OCI-LY7 (cell line): ENCODE results near the gene TTC22. TPM values are rescaled to one million over a fixed set of nuclear protein-coding genes. Genes with fewer than 3 reads are reported as not detected.

Experiments used
- BruUV-seq: library from RNA; stranded (reverse); fragments of 400-500 nt; replicated peaks from 2 replicates; lab custom pipeline; 2021; lab: Mats Ljungman, UMichigan
- CTCF ChIA-PET: fragments of 300-600 bp; sonication (Branson Sonifier 250); formaldehyde crosslinking; loops from one replicate; lab custom pipeline; 2022; ENCODE audit warnings: antibody characterized with exemption; ENCODE audit not compliant: unreplicated experiment; lab: Charles Lee
- POLR2A ChIA-PET: fragments of 300-600 bp; sonication (Branson Sonifier 250); formaldehyde crosslinking; loops from one replicate; lab custom pipeline; 2022; ENCODE audit warnings: antibody characterized with exemption; lab: Charles Lee
- DNase-seq: peaks from one replicate; pipeline ENCODE4 v3.0.0-alpha.2; 2015; ENCODE audit warnings: low spot score
- H2AFZ ChIP-seq: fragments of 200-600 bp; sonication (generic), shearing (Covaris generic); 2 replicates; pipeline ENCODE4 v1.6.1; 2014; ENCODE audit warnings: mild to moderate bottlenecking, antibody characterized with exemption, low read length, moderate library complexity
- H3K27ac ChIP-seq: fragments of 200-600 bp; sonication (generic); 2 replicates; pipeline ENCODE4 v1.5.1; 2014; ENCODE audit warnings: mixed run types, low read depth, mild to moderate bottlenecking, moderate library complexity, low read length, inconsistent platforms; ENCODE audit not compliant: poor library complexity, severe bottlenecking
- H3K36me3 ChIP-seq: fragments of 200-600 bp; sonication (generic); 2 replicates; pipeline ENCODE4 v1.6.1; 2014; ENCODE audit warnings: mild to moderate bottlenecking, antibody characterized with exemption, low read length, moderate library complexity, mixed read lengths; ENCODE audit not compliant: insufficient read depth
- H3K4me1 ChIP-seq: fragments of 200-600 bp; sonication (generic); 2 replicates; pipeline ENCODE4 v1.5.1; 2014; ENCODE audit warnings: mild to moderate bottlenecking, low read length; ENCODE audit not compliant: insufficient read depth, poor library complexity, severe bottlenecking
- H3K4me2 ChIP-seq: fragments of 200-600 bp; sonication (generic); 2 replicates; pipeline ENCODE4 v1.6.1; 2014; ENCODE audit warnings: mild to moderate bottlenecking, low read length
- H3K4me3 ChIP-seq: fragments of 200-600 bp; sonication (generic); 2 replicates; pipeline ENCODE4 v1.5.1; 2014; ENCODE audit warnings: mild to moderate bottlenecking, low read depth, low read length; ENCODE audit not compliant: poor library complexity, severe bottlenecking
- H3K79me2 ChIP-seq: fragments of 200-600 bp; sonication (generic); 2 replicates; pipeline ENCODE4 v1.6.1; 2016; ENCODE audit warnings: low read depth, mild to moderate bottlenecking, low read length, moderate library complexity, mixed read lengths; ENCODE audit not compliant: insufficient read depth
- H3K9me2 ChIP-seq: fragments of 200-600 bp; sonication (generic); 2 replicates; pipeline ENCODE4 v1.6.1; 2016; ENCODE audit warnings: mild to moderate bottlenecking, low read length, mixed read lengths; ENCODE audit not compliant: insufficient read depth
- H3K9me3 ChIP-seq: fragments of 200-600 bp; sonication (generic); 2 replicates; pipeline ENCODE4 v1.6.1; 2014; ENCODE audit warnings: mild to moderate bottlenecking, mixed run types, low read length, mixed read lengths
- H4K20me1 ChIP-seq: fragments of 200-600 bp; sonication (generic); 2 replicates; pipeline ENCODE4 v1.6.1; 2014; ENCODE audit warnings: mild to moderate bottlenecking, antibody characterized with exemption, low read length, moderate library complexity, mixed read lengths; ENCODE audit not compliant: insufficient read depth
- CTCF ChIP-seq: fragments of 200-600 bp; sonication (generic); conservative IDR thresholded peaks from 2 replicates; pipeline ENCODE4 v1.5.1; 2014; ENCODE audit warnings: mild to moderate bottlenecking, antibody characterized with exemption, low read length, moderate library complexity, mixed read lengths
- EZH2phosphoT487 ChIP-seq: fragments of 200-600 bp; sonication (generic); IDR thresholded peaks from 2 replicates; pipeline ENCODE4 v1.6.1; 2018; ENCODE audit warnings: low read depth, borderline replicate concordance, mild to moderate bottlenecking, mixed run types, antibody characterized with exemption, low read length, moderate library complexity, mixed read lengths
- intact Hi-C: fragments of 100-400 bp; cut with micrococcal nuclease; formaldehyde crosslinking; loops from one replicate; pipeline ENCODE4 v1.10.0; 2022; ENCODE audit not compliant: unreplicated experiment
- total RNA-seq, 2 experiments: library from RNA; depleted of rRNA in 1 of 2; stranded (reverse); fragments of >200 nt in 1 of 2; shearing (Covaris generic) in 1 of 2; gene quantifications; 2 replicates each; pipeline ENCODE4 v1.2.3, GENCODE V29; 2014 to 2022

TTC22 gene
- total RNA-seq, 2 experiments from 2014 or later = not detected

- BruUV-seq = no TSS peak
- intact Hi-C loops = no loop called here
These were observed 2.9 kb downstream of the TTC22 start for GRCh38 chr1:54798206-54798605.

GRCh38 chr1:54796902-54797301 lies 4.2 kb downstream of the TTC22 start:
- Histone ChIP-seq H3K9me3 (0 out of 2 replicates have a peak, but pooled peaks cover 3% of the 10 kb centered on the region), H3K9me2 (no peaks in the 10 kb centered on the region), H4K20me1 (no peaks in the 10 kb centered on the region), H3K79me2 (no peaks in the 10 kb centered on the region), H3K36me3 (no peaks in the 10 kb centered on the region), H3K4me1 (no peaks in the 10 kb centered on the region), H3K27ac (no peak overlapping the region), H3K4me2 (no peak overlapping the region), H3K4me3 (no peak overlapping the region), H2AFZ (no peak overlapping the region)
- no TSS peak for BruUV-seq
- intact Hi-C loops = no loop called here
- DNase-seq = no peak
- CTCF ChIA-PET = no interaction called here
- POLR2A ChIA-PET = no interaction called here
- TF ChIP-seq CTCF = no peak
- no peak for TF ChIP-seq EZH2phosphoT487

More at GRCh38 chr1:54798206-54798605, 2.9 kb downstream of the TTC22 start:
- Histone ChIP-seq H3K4me1 (no peaks in the 10 kb centered on the region), H3K36me3 (no peaks in the 10 kb centered on the region), H3K79me2 (no peaks in the 10 kb centered on the region), H3K27ac (no peak overlapping the region), H4K20me1 (no peaks in the 10 kb centered on the region), H3K9me3 (no peaks in the 10 kb centered on the region), H3K9me2 (no peaks in the 10 kb centered on the region), H2AFZ (no peak overlapping the region), H3K4me2 (no peak overlapping the region), H3K4me3 (no peak overlapping the region)
- no peak for DNase-seq
- TF ChIP-seq EZH2phosphoT487 (no peak), CTCF (no peak)
- ChIA-PET CTCF (no interaction called here), POLR2A (no interaction called here)

- no peaks in the 10 kb centered on the region for H4K20me1 ChIP-seq
- H3K9me3 ChIP-seq = 0 out of 2 replicates have a peak, but pooled peaks cover 3% of the 10 kb centered on the region
- ChIA-PET POLR2A (no interaction called here), CTCF (no interaction called here)
- H2AFZ ChIP-seq = no peak overlapping the region
- no peaks in the 10 kb centered on the region for H3K9me2 ChIP-seq
- no peaks in the 10 kb centered on the region for H3K79me2 ChIP-seq
- no peak overlapping the region for H3K4me2 ChIP-seq
- DNase-seq = no peak
- no TSS peak for BruUV-seq
- H3K4me1 ChIP-seq = no peaks in the 10 kb centered on the region
- TF ChIP-seq EZH2phosphoT487 = no peak
- TF ChIP-seq CTCF = no peak
- H3K27ac ChIP-seq = no peak overlapping the region
- intact Hi-C loops = no loop called here
- H3K36me3 ChIP-seq = no peaks in the 10 kb centered on the region
- H3K4me3 ChIP-seq = no peak overlapping the region
These were observed 5.2 kb downstream of the TTC22 start for GRCh38 chr1:54795841-54796468.
